Cardiac muscle cell (in vitro differentiated cells and primary cell): Measurements from ENCODE around the gene CHD9. TPM values are rescaled to one million over a fixed set of nuclear protein-coding genes. Genes with fewer than 3 reads are reported as not detected.

Experiments used
- DNase-seq, 2 donors: peaks; one replicate each; pipeline versions ENCODE4 v3.0.0 to v3.0.0-alpha.2; 2010 to 2017; ENCODE audit warnings: low read depth in 1 of 2, low spot score in 1 of 2
- H3K27ac ChIP-seq: fragments of 200-600 bp; sonication (generic); 2 replicates; pipeline ENCODE4 v1.5.1; 2016
- H3K27me3 ChIP-seq: fragments of 200-600 bp; sonication (generic); 2 replicates; pipeline ENCODE4 v1.6.0; 2016; ENCODE audit warnings: control low read depth
- H3K36me3 ChIP-seq: fragments of 200-600 bp; sonication (generic); 2 replicates; pipeline ENCODE4 v1.5.1; 2016; ENCODE audit warnings: control low read depth
- H3K4me1 ChIP-seq: fragments of 200-600 bp; sonication (generic); 2 replicates; pipeline ENCODE4 v1.8.1; 2017; ENCODE audit warnings: low read depth, mild to moderate bottlenecking, mixed run types
- H3K4me3 ChIP-seq: fragments of 200-600 bp; sonication (generic); 2 replicates; pipeline ENCODE4 v1.5.1; 2016; ENCODE audit warnings: mild to moderate bottlenecking
- H3K9me3 ChIP-seq: fragments of 200-600 bp; sonication (generic); 2 replicates; pipeline ENCODE4 v1.5.1; 2017; ENCODE audit warnings: low read depth, mild to moderate bottlenecking, control low read depth
- polyA plus RNA-seq: library from polyadenylated mRNA; unstranded; fragments of >200 nt; fragmentation: Nextera tagmentation; extraction: Ambion mirVana; gene quantifications from 2 replicates; pipeline ENCODE4 v1.2.1, GENCODE V29; 2016
- total RNA-seq: library from RNA; depleted of rRNA; stranded (reverse); fragments of >200 nt; gene quantifications from 2 replicates; pipeline ENCODE4 v1.2.3, GENCODE V29; 2016
- TF ChIP-seq, protein P1 (sequence below): IDR thresholded peaks from 2 replicates; pipeline ENCODE4 v1.5.1; 2012; ENCODE audit warnings: low read depth, mild to moderate bottlenecking, low read length

CHD9 gene
- total and polyA plus RNA-seq, 2 experiments from 2014 or later = 54.8 to 78.9 TPM

DNA sequence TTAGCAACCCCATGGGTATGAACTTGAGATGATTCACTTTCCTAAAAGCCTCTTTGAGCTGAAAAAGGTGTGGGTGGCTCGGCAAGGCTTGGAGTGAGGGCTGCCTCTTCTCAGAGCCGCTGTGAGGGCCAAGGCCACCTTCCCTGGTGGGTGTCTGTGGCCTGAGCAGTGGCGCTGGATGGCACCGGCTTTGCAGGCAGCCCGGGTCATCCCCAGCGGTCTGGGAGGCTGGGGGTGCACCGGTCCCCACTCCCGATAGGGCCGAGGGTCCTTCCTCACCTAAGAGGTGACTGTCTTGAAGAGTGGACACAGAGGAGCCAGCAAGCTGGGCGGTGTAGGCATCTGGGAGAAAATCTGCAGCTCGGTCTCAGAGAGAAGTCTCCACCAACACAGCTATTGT, 300.3 kb downstream of the CHD9 start:
- H3K36me3 ChIP-seq = no peaks in the 10 kb centered on the region
- no peak overlapping the region for H3K4me3 ChIP-seq
- no peaks in the 10 kb centered on the region for H3K4me1 ChIP-seq
- TF ChIP-seq, protein P1, sequence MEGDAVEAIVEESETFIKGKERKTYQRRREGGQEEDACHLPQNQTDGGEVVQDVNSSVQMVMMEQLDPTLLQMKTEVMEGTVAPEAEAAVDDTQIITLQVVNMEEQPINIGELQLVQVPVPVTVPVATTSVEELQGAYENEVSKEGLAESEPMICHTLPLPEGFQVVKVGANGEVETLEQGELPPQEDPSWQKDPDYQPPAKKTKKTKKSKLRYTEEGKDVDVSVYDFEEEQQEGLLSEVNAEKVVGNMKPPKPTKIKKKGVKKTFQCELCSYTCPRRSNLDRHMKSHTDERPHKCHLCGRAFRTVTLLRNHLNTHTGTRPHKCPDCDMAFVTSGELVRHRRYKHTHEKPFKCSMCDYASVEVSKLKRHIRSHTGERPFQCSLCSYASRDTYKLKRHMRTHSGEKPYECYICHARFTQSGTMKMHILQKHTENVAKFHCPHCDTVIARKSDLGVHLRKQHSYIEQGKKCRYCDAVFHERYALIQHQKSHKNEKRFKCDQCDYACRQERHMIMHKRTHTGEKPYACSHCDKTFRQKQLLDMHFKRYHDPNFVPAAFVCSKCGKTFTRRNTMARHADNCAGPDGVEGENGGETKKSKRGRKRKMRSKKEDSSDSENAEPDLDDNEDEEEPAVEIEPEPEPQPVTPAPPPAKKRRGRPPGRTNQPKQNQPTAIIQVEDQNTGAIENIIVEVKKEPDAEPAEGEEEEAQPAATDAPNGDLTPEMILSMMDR = no peak
- no peak overlapping the region for H3K27ac ChIP-seq
- H3K27me3 ChIP-seq = peaks cover 7% of the 10 kb centered on the region
- DNase-seq = no peak
- H3K9me3 ChIP-seq = no peaks in the 10 kb centered on the region

DNA sequence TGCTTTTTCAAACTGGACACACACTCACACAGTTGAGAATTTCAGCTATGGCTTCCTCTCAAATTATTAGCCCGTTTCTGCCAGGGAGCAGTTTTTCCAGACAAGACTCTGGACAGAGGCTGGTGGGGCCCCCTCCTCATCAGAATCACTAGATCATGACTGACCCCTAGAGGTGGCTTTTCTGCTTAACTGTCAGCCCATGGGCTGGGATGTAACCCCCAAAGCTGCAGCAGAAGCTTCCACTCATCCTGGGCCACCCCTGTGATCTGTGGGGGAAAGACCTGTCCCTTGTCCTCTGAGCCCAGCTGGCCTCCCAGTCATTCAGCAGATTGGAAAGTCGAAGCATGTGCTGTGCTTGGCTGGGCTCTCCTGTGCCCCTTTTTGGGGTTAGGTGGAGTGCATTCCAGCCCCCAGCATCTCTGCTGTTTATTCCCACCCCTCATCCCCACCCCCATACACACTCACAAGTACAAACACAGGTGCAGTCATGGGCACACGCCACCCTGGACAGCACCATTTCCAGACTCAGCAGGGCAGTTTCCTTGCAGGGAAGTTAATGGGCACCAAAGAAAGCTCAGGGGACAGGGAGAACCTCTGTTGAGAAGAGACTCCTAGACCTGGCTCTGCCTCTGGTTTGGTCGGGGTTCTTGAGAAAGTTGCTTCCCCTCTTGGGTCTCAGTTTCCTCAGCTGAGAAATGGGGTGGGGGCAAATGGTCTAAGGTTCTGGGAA, 301.9 kb downstream of the CHD9 start:
- no peaks in the 10 kb centered on the region for H3K36me3 ChIP-seq
- H3K9me3 ChIP-seq = no peaks in the 10 kb centered on the region
- H3K4me3 ChIP-seq = no peak overlapping the region
- no peak overlapping the region for H3K27ac ChIP-seq
- H3K27me3 ChIP-seq = peaks cover 7% of the 10 kb centered on the region
- no peaks in the 10 kb centered on the region for H3K4me1 ChIP-seq
- DNase-seq = no peak
- TF ChIP-seq, protein P1 = no peak

DNA sequence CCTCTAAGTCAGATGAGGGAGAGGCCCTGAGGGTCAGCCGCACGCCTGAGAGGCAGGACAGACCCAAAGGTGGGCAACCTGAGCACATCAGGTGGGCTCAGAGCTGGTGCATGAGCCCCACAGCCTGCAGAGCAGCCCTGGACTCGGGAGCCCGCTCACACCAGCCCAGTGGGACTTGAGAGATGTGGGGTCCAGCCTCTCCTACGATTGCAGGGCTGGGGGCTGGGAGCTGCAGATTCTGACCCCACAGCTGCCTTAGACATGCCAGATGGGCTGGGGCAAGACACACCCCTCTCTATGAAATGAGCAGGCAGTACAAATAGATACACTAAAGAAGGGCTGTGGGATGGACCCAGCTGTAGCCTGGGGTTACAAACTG, 302.4 kb downstream of the CHD9 start:
- H3K9me3 ChIP-seq = no peaks in the 10 kb centered on the region
- TF ChIP-seq, protein P1 = no peak
- no peaks in the 10 kb centered on the region for H3K36me3 ChIP-seq
- no peak for DNase-seq
- no peak overlapping the region for H3K27ac ChIP-seq
- H3K4me1 ChIP-seq = no peaks in the 10 kb centered on the region
- peaks cover 7% of the 10 kb centered on the region for H3K27me3 ChIP-seq
- no peak overlapping the region for H3K4me3 ChIP-seq

DNA sequence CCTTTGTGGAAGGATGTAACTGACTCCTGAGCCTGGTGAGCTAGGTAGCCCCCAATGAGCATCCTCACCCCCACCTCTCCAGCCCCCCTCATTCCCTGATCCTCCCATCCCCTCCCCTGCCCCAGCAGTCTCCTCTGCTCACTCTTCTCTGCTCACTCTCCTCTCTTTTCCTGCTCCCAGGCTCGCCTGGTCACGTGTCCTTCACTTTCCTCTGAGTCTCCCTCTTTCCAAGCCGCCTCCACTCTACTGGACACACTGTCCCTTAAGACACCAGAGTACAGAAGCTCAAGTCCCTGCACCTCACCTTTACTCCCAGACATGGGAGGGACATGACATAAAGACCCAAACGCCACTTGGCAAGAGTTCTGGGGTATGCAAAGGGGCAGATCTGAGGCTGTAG, 303.2 kb downstream of the CHD9 start:
- no peak overlapping the region for H3K27ac ChIP-seq
- DNase-seq = no peak
- H3K4me3 ChIP-seq = no peak overlapping the region
- H3K36me3 ChIP-seq = no peaks in the 10 kb centered on the region
- TF ChIP-seq, protein P1 = no peak
- no peaks in the 10 kb centered on the region for H3K4me1 ChIP-seq
- H3K27me3 ChIP-seq = peaks cover 7% of the 10 kb centered on the region
- H3K9me3 ChIP-seq = no peaks in the 10 kb centered on the region

DNA sequence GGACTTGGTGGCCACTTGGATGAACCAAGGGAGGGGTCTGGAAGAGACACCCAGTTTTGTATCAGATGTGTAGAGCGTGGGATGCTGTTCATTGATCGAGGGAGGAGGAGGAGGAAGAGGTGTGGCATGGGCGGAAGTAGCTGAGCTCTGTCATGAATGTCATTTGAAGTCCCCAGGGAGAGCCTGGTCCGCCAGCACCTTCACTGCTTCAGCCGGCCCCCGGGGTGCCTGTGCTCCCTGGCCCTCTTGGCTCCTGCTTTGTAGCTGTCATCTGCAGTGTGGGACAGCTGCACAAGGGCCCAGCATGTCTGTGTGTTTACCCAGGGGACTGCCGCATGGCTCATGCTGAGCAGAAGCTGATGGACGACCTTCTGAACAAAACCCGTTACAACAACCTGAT, 304.1 kb downstream of the CHD9 start:
- TF ChIP-seq, protein P1 = no peak
- H3K4me3 ChIP-seq = no peak overlapping the region
- no peak overlapping the region for H3K27ac ChIP-seq
- no peaks in the 10 kb centered on the region for H3K9me3 ChIP-seq
- DNase-seq = no peak
- H3K4me1 ChIP-seq = no peaks in the 10 kb centered on the region
- no peaks in the 10 kb centered on the region for H3K36me3 ChIP-seq
- H3K27me3 ChIP-seq = peaks cover 7% of the 10 kb centered on the region
